Panc1 (cell line): ENCODE results near the gene ANKH. TPM values are rescaled to one million over a fixed set of nuclear protein-coding genes. Genes with fewer than 3 reads are reported as not detected.

Experiments
- ATAC-seq: fragments of 200-7000 bp; cut with Tn5 transposase; 2 replicates; pipeline ENCODE4 v1.9.1; 2020; ENCODE audit warnings: mild to moderate bottlenecking, moderate library complexity
- BruUV-seq: library from RNA; stranded (reverse); fragments of 400-500 nt; replicated peaks from 2 replicates; lab custom pipeline; 2021; lab: Mats Ljungman, UMichigan
- CTCF ChIA-PET: fragments of 300-600 bp; sonication (Branson Sonifier 250); formaldehyde crosslinking; loops from one replicate; lab custom pipeline; 2022; ENCODE audit warnings: antibody characterized with exemption; lab: Charles Lee
- POLR2A ChIA-PET: fragments of 300-600 bp; sonication (Branson Sonifier 250); formaldehyde crosslinking; loops from one replicate; lab custom pipeline; 2022; ENCODE audit warnings: antibody characterized with exemption; lab: Charles Lee
- DNase-seq: peaks from one replicate; pipeline ENCODE4 v3.0.0-alpha.2; 2010; ENCODE audit warnings: low read depth, low spot score
- H3K27ac ChIP-seq: 2 replicates; pipeline ENCODE4 v1.5.1; 2011; ENCODE audit warnings: mild to moderate bottlenecking, low read length, inconsistent platforms
- H3K27me3 ChIP-seq: fragments of 200-500 bp; sonication (Bioruptor generic); 2 replicates; pipeline ENCODE4 v1.6.0; 2014; ENCODE audit warnings: low read length, inconsistent platforms; ENCODE audit not compliant: control insufficient read depth, insufficient read depth
- H3K36me3 ChIP-seq: fragments of 200-500 bp; sonication (Bioruptor generic); 2 replicates; pipeline ENCODE4 v1.5.1; 2014; ENCODE audit warnings: inconsistent platforms, mild to moderate bottlenecking, low read length, moderate library complexity; ENCODE audit not compliant: control insufficient read depth, insufficient read depth
- H3K4me1 ChIP-seq: 2 replicates; pipeline ENCODE4 v1.5.1; 2011; ENCODE audit warnings: inconsistent platforms, mild to moderate bottlenecking, low read length, moderate library complexity; ENCODE audit not compliant: control insufficient read depth, insufficient read depth
- H3K4me3 ChIP-seq, 2 experiments: 2 replicates each; pipeline ENCODE4 v1.5.1; 2011 to 2012; ENCODE audit warnings: low read depth in 2 of 2, low read length in 2 of 2, mild to moderate bottlenecking in 2 of 2, inconsistent platforms in 1 of 2, moderate library complexity in 1 of 2
- H3K9me3 ChIP-seq: fragments of 200-500 bp; sonication (Bioruptor generic); 2 replicates; pipeline ENCODE4 v1.5.1; 2014; ENCODE audit warnings: low read depth, mild to moderate bottlenecking, inconsistent platforms, low read length, moderate library complexity; ENCODE audit not compliant: control insufficient read depth, insufficient read depth
- POLR2AphosphoS5 ChIP-seq: IDR thresholded peaks from 2 replicates; pipeline ENCODE4 v1.6.1; 2012; ENCODE audit warnings: mild to moderate bottlenecking, low read depth, low read length, moderate library complexity
- SIN3A ChIP-seq: IDR thresholded peaks from 2 replicates; pipeline ENCODE4 v1.6.1; 2012; ENCODE audit warnings: low read depth, mild to moderate bottlenecking, low read length, moderate library complexity, borderline replicate concordance; ENCODE audit not compliant: insufficient read depth
- TCF7L2 ChIP-seq: IDR thresholded peaks from 2 replicates; pipeline ENCODE4 v1.6.1; 2011; ENCODE audit warnings: mild to moderate bottlenecking, low read depth, low read length, inconsistent platforms
- in situ Hi-C: cut with HindIII; loops from 2 replicates; pipeline ENCODE4 v1.10.0; 2016; ENCODE audit warnings: low sequenced_read_pairs, low pct_unique_long_range_greater_than_20kb
- intact Hi-C: fragments of 100-400 bp; cut with micrococcal nuclease; formaldehyde crosslinking; loops from one replicate; pipeline ENCODE4 v1.10.0; 2022; ENCODE audit not compliant: unreplicated experiment
- total RNA-seq: library from RNA; stranded (reverse); gene quantifications from one replicate; pipeline ENCODE4 v1.2.1, GENCODE V29; 2021; ENCODE audit not compliant: unreplicated experiment
- TF ChIP-seq, protein P1 (sequence below): fragments of 450-650 bp; IDR thresholded peaks from 2 replicates; pipeline ENCODE4 v1.5.1; 2017; ENCODE audit warnings: mild to moderate bottlenecking
- TF ChIP-seq, protein P2 (sequence below), 2 experiments: IDR thresholded peaks; 2 replicates each; pipeline ENCODE4 v1.6.1; 2011 to 2012; ENCODE audit warnings: low read depth in 2 of 2, control low read depth in 1 of 2, low read length in 1 of 2, mild to moderate bottlenecking in 1 of 2, moderate library complexity in 1 of 2; ENCODE audit not compliant: insufficient read depth in 1 of 2

The ANKH gene
- total RNA-seq, 1 experiment from 2014 or later, result 11.2 TPM

DNA sequence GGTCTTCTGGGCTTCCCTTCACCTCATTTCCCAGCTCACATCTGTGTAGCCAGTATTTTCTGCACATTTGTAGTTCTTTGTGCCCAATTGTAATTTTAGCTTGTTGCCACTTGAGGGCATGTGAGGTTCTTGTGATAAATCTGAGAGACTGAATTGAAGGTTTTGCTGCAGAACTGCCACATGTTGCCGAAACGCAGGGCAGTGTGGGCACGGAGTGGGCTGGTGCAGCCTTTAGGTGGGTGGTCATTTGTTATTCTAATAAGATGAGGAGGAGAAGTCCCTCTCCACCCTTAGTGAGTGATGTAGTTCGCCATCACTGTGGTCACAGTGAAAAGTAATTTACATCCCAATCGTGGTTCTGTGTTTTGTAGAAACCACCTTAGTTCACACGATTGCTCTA lies 185.8 kb downstream of the ANKH start:
- H3K36me3 ChIP-seq, result peaks cover 31% of the 10 kb centered on the region
- BruUV-seq, result no TSS peak
- ATAC-seq (peak; percentile 84), DNase-seq (no peak)
- POLR2A ChIA-PET, result no interaction called here
- intact Hi-C loops (no loop called here), in situ Hi-C loops (no loop called here)
- no peaks in the 10 kb centered on the region for H3K27me3 ChIP-seq
- H3K9me3 ChIP-seq, result peaks cover 6% of the 10 kb centered on the region; the same call in 1 of the 2 replicates
- H3K4me1 ChIP-seq, result no peaks in the 10 kb centered on the region; the same call in 1 of the 2 replicates
- TF ChIP-seq, protein P1, sequence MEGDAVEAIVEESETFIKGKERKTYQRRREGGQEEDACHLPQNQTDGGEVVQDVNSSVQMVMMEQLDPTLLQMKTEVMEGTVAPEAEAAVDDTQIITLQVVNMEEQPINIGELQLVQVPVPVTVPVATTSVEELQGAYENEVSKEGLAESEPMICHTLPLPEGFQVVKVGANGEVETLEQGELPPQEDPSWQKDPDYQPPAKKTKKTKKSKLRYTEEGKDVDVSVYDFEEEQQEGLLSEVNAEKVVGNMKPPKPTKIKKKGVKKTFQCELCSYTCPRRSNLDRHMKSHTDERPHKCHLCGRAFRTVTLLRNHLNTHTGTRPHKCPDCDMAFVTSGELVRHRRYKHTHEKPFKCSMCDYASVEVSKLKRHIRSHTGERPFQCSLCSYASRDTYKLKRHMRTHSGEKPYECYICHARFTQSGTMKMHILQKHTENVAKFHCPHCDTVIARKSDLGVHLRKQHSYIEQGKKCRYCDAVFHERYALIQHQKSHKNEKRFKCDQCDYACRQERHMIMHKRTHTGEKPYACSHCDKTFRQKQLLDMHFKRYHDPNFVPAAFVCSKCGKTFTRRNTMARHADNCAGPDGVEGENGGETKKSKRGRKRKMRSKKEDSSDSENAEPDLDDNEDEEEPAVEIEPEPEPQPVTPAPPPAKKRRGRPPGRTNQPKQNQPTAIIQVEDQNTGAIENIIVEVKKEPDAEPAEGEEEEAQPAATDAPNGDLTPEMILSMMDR, result peak; percentile 81
- TF ChIP-seq TCF7L2, result no peak
- H3K4me3 ChIP-seq, result no peak overlapping the region
- CTCF ChIA-PET, result interaction anchor here (0.7 to 0.8 kb wide), 3 partner anchors 36 to 318 kb away, joined by 3 read pairs; no protein-coding TSS in a partner anchor
- no peak overlapping the region for H3K27ac ChIP-seq

DNA sequence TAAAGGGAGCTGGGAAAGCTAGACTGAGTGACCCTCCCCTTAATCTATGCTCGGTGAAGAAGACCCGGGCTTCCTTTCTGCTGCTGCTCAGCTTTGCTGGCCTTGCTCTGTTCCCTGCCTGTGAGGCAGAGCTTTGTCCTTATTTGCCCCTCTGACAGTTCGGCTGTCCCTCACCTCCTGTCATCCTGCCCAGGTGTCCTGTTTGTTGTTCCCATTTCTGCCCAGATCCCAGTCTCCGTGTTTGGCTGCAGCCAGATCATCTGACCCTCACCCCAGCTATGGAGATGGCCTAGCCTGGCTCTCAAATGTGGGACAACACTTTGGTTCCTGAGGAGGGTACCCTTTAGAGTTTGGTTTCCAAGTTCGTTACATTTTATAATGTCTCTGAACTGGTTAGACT lies 186.8 kb downstream of the ANKH start:
- intact Hi-C loops, result no loop called here
- BruUV-seq, result no TSS peak
- H3K36me3 ChIP-seq, result peaks cover 31% of the 10 kb centered on the region

More for the DNA sequence above, 186.8 kb downstream of the ANKH start:
- ChIA-PET CTCF (no interaction called here), POLR2A (no interaction called here)
- TF ChIP-seq TCF7L2 (no peak), POLR2AphosphoS5 (no peak), SIN3A (no peak)
- TF ChIP-seq, protein P1, result no peak
- TF ChIP-seq, protein P2, sequence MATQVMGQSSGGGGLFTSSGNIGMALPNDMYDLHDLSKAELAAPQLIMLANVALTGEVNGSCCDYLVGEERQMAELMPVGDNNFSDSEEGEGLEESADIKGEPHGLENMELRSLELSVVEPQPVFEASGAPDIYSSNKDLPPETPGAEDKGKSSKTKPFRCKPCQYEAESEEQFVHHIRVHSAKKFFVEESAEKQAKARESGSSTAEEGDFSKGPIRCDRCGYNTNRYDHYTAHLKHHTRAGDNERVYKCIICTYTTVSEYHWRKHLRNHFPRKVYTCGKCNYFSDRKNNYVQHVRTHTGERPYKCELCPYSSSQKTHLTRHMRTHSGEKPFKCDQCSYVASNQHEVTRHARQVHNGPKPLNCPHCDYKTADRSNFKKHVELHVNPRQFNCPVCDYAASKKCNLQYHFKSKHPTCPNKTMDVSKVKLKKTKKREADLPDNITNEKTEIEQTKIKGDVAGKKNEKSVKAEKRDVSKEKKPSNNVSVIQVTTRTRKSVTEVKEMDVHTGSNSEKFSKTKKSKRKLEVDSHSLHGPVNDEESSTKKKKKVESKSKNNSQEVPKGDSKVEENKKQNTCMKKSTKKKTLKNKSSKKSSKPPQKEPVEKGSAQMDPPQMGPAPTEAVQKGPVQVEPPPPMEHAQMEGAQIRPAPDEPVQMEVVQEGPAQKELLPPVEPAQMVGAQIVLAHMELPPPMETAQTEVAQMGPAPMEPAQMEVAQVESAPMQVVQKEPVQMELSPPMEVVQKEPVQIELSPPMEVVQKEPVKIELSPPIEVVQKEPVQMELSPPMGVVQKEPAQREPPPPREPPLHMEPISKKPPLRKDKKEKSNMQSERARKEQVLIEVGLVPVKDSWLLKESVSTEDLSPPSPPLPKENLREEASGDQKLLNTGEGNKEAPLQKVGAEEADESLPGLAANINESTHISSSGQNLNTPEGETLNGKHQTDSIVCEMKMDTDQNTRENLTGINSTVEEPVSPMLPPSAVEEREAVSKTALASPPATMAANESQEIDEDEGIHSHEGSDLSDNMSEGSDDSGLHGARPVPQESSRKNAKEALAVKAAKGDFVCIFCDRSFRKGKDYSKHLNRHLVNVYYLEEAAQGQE (IDR thresholded peaks at IDR 0.05; ENCODE audit: insufficient read depth in 1 of 2, low read depth in 2 of 2, low read length in 1 of 2), result no peak
- in situ Hi-C loops, result no loop called here
- no peak overlapping the region for H3K4me3 ChIP-seq
- ATAC-seq, result no peak; the same call in 1 of the 2 replicates
- H3K27ac ChIP-seq, result no peak overlapping the region
- H3K9me3 ChIP-seq, result peaks cover 3% of the 10 kb centered on the region; the same call in 1 of the 2 replicates
- no peaks in the 10 kb centered on the region for H3K27me3 ChIP-seq
- no peak for DNase-seq
- no peaks in the 10 kb centered on the region; the same call in 1 of the 2 replicates for H3K4me1 ChIP-seq
